HG03175 (cell line): Measurements from ENCODE around the gene SIPA1.
A peak's percentile ranks its signal among the peaks of the same experiment; 100 is the strongest.

ENCODE experiments used
- ATAC-seq: cut with Tn5 transposase; IDR thresholded peaks from one replicate; pipeline ENCODE4 v1.9.1; 2021; ENCODE audit warnings: mild to moderate bottlenecking, moderate library complexity; ENCODE audit not compliant: unreplicated experiment

Gene SIPA1, protein sequence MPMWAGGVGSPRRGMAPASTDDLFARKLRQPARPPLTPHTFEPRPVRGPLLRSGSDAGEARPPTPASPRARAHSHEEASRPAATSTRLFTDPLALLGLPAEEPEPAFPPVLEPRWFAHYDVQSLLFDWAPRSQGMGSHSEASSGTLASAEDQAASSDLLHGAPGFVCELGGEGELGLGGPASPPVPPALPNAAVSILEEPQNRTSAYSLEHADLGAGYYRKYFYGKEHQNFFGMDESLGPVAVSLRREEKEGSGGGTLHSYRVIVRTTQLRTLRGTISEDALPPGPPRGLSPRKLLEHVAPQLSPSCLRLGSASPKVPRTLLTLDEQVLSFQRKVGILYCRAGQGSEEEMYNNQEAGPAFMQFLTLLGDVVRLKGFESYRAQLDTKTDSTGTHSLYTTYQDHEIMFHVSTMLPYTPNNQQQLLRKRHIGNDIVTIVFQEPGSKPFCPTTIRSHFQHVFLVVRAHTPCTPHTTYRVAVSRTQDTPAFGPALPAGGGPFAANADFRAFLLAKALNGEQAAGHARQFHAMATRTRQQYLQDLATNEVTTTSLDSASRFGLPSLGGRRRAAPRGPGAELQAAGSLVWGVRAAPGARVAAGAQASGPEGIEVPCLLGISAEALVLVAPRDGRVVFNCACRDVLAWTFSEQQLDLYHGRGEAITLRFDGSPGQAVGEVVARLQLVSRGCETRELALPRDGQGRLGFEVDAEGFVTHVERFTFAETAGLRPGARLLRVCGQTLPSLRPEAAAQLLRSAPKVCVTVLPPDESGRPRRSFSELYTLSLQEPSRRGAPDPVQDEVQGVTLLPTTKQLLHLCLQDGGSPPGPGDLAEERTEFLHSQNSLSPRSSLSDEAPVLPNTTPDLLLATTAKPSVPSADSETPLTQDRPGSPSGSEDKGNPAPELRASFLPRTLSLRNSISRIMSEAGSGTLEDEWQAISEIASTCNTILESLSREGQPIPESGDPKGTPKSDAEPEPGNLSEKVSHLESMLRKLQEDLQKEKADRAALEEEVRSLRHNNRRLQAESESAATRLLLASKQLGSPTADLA

DNA sequence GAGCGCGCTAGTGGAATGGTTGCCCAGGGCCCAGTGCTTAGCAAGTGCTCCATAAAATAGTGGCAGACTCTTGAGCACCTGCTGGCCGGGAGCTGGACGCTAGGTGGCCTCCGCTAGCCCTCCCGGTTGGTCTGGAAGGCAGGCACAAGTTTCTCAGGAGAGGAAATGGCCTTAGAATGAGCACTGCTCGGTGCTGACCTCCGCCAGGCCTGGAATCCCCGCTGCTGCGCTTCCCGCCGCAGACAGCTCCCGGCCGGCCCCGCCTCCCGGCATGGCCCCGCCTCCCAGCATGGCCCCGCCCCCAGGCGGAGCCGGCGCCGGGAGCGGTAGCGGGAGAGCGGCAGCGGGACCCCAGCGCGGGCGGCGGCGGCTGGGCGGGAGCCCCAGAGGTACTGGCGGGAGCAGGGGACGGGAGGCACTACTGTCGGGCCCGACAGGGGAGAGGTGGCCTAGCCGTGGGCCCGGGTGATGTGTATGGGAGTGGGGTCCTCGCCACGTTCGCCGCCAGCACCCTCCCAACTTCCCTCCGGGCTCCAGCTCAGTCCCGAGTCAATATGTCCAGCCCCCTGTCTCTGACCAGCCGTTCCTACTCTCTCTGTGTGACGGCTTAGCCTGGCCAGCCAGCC lies at the start of gene SIPA1:
Gene SIPA1 (plus strand): TSS at position 308 of the 626 bp plus-strand sequence. CDS start 2,821 bp downstream, outside the sequence.
- peak; percentile 33 for ATAC-seq

GRCh38 chr11:65588199-65589054 lies 49.5 kb upstream of the SIPA1 start:
- ATAC-seq, result peak; percentile 81

DNA sequence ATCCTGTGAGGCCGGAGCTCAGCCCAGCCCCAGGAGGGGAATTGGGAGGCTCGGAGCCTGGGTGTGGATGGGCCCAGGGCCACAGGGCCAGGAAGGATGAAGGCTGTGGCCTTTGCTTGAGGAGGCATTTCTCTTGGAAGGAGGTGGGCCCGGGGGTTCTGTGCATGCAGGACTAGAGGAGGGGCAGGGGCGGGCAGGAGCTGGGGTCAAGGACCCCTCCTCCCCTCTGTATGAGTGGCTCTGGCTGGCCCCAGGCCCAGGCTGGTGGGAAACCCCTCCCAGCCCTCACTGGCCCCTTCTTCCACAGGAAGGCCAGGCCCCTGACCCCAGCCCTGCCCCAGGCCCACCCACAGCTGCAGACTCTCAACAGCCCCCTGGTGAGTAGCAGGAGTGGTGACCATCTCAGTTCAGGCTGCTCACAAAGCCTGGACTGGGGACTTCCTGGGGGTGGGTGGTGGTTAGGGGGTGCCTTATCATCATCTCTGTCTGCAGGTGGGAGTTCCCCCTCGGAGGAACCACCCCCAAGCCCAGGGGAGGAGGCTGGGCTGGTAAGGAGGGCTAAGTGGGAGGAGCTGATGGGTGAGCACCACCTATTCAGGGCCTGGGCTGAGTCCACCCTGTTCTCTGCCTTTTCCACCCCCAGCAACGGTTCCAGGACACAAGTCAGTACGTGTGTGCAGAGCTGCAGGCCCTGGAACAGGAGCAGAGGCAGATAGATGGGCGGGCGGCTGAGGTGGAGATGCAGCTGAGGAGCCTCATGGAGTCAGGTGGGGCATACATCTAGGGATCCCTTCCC lies 48.3 kb upstream of the SIPA1 start:
- ATAC-seq, result no peak

DNA sequence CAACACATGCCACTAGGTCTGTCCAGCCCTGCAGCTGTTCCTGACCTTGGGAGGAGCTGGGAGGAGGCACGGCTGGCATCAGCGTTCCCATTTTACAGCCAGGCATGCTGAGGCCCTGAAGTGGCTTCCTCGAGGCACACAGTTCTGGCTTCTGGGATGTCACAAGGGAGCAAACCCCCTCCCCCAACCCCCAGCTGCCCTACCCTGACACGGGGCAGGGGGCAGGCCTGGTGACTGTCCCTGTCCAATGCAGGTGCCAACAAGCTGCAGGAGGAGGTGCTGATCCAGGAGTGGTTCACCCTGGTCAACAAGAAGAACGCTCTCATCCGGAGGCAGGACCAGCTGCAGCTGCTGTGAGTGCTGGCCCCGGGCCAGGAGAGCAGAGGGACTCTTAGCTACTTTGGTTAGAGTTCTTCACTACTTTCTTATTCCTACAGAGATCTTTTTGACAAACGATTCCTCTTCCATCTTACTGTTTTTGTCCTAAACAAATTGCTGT lies 47.6 kb upstream of the SIPA1 start:
- no peak for ATAC-seq

- ATAC-seq, result no peak
Observed at GRCh38 chr11:65591939-65592857, 45.7 kb upstream of the SIPA1 start.

DNA sequence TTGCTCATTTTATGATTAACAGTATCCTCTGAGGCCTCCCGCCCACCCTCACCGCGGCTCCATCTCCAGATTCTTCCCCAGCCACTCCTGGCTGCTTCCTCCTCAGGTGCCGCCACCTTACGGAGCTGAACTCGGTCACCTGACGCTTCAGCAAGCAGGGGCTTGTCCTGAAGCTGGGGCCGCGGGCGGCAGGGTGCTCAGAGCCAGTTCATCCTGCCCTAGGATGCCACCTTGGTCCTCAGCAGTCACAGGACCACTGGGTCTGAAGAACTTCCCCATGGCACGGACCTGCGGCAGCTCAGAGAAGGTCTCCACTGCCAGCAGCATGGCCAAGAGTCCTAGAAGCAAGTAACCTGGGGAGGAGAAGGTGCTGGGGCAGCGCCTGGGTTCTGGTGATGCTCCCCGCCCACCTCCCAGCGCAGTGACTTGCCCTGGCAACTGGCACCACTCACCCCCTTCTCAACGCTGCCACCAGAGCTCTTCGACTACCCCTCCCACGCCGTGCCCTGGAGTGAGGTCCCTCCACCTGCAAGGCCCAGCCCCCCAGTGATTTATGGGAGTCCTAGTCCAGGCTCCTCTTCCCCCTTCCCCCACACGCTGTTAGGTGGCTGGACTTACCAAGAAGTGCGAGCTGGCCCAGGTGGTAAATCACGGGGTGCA lies 44.9 kb upstream of the SIPA1 start:
- no peak for ATAC-seq

DNA sequence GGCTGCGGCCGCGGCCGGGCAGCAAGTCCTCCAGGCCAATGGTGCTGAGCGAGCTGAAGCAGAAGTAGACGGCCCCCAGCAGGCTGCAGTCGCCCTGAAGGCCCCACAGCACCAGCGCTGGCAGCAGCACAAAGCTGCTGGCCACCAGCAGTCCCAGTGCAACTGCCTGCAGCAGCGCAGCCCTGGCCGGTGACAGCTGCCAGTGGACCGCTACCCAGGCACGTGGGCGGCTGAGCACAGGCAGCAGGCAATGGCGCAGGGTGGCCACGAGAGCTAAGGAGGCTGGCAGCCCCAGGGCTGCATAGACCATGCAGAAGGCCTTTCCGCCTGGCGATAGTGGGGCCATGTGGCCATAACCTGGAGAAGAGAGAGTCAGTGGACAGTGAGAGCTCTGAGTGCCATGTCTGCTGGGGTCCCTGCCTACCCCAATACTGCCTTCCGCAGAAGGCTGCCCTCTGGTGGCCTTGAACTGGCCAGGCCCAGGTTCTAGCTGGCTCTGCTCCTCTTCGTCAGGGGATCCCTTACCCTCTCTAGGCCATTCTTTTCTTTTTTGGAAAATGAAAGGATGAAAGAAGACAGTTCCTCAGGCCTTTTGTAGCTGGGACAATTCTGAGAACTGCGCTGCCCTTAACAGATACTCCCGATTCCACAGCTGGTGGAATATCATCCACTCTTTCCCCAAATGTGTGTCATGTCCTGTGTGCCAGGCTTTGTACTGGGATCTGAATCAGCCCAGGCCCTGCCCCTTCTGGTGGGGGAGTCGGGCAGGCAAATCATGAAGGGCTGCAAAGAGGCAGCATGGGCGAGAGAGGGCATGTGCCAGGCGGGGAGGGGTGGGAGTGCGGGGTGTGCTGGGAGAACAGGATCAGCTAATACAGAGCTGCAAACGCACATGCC lies 44.1 kb upstream of the SIPA1 start:
- no peak for ATAC-seq

DNA sequence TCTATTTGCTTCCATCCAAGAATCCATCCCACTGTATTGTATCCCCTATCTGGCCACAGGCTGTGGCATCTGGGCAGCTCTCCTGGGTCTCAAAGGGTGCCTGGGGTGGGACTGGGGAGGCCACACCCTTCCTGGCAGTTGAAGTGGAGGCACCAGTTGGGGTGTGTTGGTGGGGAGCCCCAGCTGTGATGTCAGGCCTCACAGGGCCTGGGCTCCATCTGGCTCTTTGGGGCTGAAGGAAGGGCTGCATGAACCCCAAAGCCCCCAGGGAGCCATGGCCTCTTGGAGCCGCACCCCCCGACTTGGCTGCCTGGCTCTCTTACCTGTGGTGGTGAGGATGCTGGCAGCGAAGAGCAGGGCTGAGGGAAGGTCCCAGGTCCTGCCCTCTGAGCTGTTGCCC lies 42.8 kb upstream of the SIPA1 start:
- ATAC-seq, result no peak

- ATAC-seq, result no peak
Observed at GRCh38 chr11:65595543-65596281, 42.2 kb upstream of the SIPA1 start, which contains the start of gene KCNK7. KCNK7 (minus strand) TSS chr11:65595800; CDS start chr11:65595772, 28 bp downstream.

GRCh38 chr11:65596520-65596919 lies 41.4 kb upstream of the SIPA1 start:
- no peak for ATAC-seq

- no peak for ATAC-seq
Observed at GRCh38 chr11:65598258-65598699, 39.6 kb upstream of the SIPA1 start.

- ATAC-seq, result no peak
Observed at GRCh38 chr11:65599216-65599954, 38.5 kb upstream of the SIPA1 start.

- no peak for ATAC-seq
Observed at GRCh38 chr11:65599955-65600246, 38.0 kb upstream of the SIPA1 start.

GRCh38 chr11:65604258-65604657 lies 33.6 kb upstream of the SIPA1 start:
- no peak for ATAC-seq
